ENCODE measurements around the gene ANKLE1.

ANKLE1 gene

DNA sequence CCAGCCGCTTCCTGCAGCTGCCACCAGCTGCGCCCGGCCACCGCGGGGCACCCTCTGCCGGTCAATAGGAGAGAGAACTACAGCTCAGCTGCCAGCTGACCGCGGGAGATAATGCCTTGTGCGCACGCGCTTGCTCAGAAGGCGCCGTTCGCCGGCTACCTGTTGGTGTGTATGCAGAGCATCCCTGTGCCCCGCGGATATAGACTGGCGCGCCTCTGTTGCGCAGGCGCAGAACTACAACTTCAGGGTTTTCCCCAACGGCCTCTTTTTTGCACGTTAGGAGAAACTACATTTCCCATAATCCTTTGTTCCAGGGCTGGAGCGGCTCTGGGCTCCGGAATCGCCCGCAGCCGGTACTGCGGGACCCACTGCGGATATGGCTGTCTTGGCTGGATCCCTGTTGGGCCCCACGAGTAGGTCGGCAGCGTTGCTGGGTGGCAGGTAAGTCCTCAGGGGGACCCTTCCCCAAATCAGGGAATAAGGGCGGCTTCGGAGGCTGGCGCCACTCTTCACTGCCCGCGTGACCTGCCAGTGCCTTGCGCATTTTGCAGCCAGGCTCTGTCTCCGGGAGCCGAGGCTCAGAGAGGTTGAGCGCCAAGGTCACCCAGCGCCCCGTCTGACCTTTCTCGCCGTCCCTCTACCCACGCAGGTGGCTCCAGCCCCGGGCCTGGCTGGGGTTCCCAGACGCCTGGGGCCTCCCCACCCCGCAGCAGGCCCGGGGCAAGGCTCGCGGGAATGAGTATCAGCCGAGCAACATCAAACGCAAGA lies 24.0 kb downstream of the ANKLE1 start, which contains the start of gene MRPL34:
Gene MRPL34, plus strand, starts transcription at position 356 of the 768 bp plus-strand sequence. Its CDS starts 21 bp downstream, at position 377.
- peak; percentile 91 for ATAC-seq
- no peaks in the 10 kb centered on the region for H3K36me3 Mint-ChIP-seq
- H3K9me3 Mint-ChIP-seq = no peaks in the 10 kb centered on the region
- H3K27ac Mint-ChIP-seq = peak within 1 kb of the TSS; percentile 89
- peaks cover 56% of the 10 kb centered on the region for H3K4me1 Mint-ChIP-seq
- no peaks in the 10 kb centered on the region for H3K27me3 Mint-ChIP-seq
- H3K4me3 Mint-ChIP-seq = peak within 1 kb of the TSS; percentile 90

DNA sequence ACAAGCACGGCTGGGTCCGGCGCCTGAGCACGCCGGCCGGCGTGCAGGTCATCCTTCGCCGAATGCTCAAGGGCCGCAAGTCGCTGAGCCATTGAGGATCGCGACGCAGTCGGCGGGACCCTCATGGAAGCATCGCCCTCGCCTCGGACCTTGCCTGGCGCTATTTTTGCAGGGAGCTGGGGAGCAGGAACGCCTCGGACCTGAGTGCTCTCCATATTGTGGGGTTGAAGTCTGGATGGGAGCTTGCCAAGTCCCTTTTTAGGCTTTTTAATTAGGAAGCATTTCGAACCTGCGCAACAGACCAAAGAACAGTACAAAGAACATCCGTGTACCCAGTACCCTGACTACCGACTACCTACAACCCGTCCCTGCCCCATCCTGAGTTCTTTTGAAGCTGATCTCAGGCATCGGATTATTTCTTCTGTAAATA lies 24.6 kb downstream of the ANKLE1 start:
- H3K36me3 Mint-ChIP-seq = peaks cover 1% of the 10 kb centered on the region
- H3K4me1 Mint-ChIP-seq = peaks cover 62% of the 10 kb centered on the region
- ATAC-seq = no peak

DNA sequence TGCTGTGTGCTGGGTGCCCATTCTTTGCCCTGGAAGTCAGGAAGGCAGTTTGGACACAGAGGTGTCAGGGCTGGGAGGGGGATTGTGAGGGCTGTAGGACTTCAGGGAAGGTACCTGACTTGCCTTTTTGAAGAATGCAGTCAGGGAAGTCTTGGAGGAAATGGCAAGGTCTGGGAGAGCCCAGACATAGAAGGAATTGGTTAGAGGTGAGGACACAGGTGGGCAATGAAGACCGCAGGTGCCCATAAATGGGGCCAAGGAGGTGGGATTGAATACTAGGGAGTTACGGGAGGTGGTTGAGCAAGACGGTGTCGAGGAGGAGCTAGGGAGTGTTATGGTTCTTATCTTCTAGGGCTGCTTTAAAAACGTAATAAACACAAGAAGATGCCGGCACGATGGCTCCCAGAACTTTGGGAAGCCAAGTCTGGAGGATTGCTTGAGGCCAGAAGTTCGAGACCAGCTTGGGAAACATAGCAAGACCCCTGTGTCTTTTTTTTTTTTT lies 26.2 kb downstream of the ANKLE1 start:
- Mint-ChIP-seq H3K4me3 (peak overlapping the region; percentile 22), H3K4me1 (peaks cover 66% of the 10 kb centered on the region), H3K9me3 (no peaks in the 10 kb centered on the region), H3K27ac (no peak overlapping the region), H3K27me3 (no peaks in the 10 kb centered on the region), H3K36me3 (peaks cover 12% of the 10 kb centered on the region)
- no peak for ATAC-seq

More for the DNA sequence above, 24.6 kb downstream of the ANKLE1 start:
- Mint-ChIP-seq H3K4me3 (peak overlapping the region; percentile 90), H3K27me3 (no peaks in the 10 kb centered on the region), H3K27ac (peak overlapping the region; percentile 89), H3K9me3 (no peaks in the 10 kb centered on the region)

DNA sequence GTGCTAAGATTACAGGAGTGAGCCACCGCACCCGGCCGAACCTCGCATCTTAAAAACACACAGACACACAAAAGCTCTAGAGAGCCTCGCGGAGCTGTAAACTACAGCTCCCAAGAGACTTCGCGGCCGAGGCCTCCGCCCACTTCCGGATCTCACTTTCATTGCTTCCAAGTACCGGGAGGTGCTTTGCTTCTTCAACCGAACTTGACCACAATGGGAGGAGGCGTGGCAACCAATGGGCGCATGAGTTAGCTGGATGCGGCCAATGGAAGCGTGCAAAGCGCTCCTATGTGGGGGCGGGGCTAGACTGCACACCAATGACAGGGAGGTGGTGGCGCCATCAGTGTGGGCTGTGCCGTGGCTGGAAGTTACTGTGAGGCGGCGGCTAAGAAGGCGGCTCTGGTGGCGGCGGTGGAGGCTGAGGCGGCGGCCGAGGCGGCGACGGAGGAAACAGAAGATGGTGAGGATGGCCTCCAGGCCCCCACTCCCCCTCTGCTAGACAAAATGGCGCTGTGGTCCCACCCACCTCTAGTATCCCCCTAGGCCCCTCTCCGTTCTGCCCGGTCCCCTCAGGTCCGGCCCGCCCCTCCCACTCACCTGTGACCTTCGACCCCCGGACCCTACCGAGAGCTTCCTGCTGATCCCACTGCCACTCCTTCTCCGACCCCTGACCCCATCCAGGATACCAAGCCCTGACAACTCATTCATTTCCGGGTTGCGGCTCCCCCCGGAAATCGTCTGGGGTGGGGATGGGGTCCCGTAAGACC lies 27.7 kb downstream of the ANKLE1 start, which contains the start of gene DDA1:
Gene DDA1, plus strand, starts transcription at position 366 of the 767 bp plus-strand sequence. Its CDS starts 92 bp downstream, at position 458.
- peak; percentile 90 for ATAC-seq
- Mint-ChIP-seq H3K27ac (peak within 1 kb of the TSS; percentile 86), H3K27me3 (no peaks in the 10 kb centered on the region), H3K4me3 (peak within 1 kb of the TSS; percentile 90), H3K4me1 (peaks cover 56% of the 10 kb centered on the region), H3K36me3 (peaks cover 25% of the 10 kb centered on the region), H3K9me3 (no peaks in the 10 kb centered on the region)

DNA sequence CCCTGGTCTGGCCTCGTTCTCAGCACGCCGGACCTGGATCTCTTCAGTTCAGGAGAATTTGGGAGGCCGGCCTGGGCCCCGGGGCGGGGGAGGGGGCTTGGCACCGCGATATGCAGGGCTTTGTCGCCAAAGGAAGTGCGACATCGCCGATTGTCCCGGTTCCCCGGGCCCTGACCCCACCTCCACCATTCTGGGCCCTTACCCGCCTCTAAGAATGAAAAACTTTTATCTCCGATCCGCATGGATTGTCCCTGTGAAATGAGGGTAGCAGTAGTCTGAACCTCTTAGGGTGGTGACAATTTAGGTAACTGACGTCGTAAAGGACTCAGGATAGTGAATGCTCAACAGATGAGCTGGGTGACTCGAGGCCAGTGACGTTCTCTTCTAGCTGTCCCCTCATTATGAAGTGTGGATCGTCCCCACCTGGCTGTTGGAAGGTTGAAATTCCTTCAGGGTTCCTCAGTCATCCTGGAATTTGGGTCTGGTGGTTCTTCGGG lies 28.3 kb downstream of the ANKLE1 start:
- Mint-ChIP-seq H3K27me3 (no peaks in the 10 kb centered on the region), H3K4me3 (peak overlapping the region; percentile 90), H3K4me1 (peaks cover 50% of the 10 kb centered on the region), H3K36me3 (peaks cover 27% of the 10 kb centered on the region), H3K27ac (peak overlapping the region; percentile 86), H3K9me3 (no peaks in the 10 kb centered on the region)
- ATAC-seq = no peak

DNA sequence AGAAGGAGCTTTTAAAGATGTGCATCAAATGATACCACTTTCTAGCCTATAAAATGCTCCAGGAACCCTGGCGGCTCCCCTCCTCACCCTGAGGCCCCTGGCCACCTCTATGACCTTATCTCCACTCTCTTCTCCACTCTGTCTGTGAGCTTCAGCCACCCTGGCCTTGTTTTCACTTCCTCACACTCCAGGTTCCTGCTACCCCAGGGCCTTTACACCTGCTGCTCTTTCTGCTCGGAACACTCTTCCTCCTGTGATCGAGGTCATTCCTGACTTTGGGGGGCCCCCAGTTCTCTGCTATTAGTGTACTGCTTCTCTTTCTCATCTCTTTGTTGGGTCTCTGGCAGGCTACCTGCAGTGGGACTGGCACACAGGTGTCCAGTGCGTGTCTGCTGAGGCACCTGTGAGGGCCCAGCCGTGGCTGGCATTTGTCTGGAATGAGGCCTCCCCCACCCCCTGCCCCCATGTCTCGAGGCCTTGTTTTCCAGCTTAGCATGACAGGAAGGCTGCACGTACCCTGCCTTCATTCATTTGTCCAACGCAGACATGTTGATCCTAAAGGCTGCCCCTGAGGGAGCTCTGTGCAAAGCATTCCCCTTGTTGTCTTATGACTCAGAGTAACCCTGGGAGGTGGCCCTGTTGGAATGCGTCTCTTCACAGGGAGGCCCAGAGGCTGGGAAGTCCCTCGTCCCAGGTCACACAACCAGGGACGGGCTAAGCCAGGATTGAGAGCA lies 29.9 kb downstream of the ANKLE1 start:
- H3K9me3 Mint-ChIP-seq = no peaks in the 10 kb centered on the region
- peaks cover 40% of the 10 kb centered on the region for H3K36me3 Mint-ChIP-seq
- H3K27me3 Mint-ChIP-seq = no peaks in the 10 kb centered on the region
- peaks cover 53% of the 10 kb centered on the region for H3K4me1 Mint-ChIP-seq
- H3K4me3 Mint-ChIP-seq = peak overlapping the region; percentile 57
- H3K27ac Mint-ChIP-seq = peak overlapping the region; percentile 39
- ATAC-seq = no peak

DNA sequence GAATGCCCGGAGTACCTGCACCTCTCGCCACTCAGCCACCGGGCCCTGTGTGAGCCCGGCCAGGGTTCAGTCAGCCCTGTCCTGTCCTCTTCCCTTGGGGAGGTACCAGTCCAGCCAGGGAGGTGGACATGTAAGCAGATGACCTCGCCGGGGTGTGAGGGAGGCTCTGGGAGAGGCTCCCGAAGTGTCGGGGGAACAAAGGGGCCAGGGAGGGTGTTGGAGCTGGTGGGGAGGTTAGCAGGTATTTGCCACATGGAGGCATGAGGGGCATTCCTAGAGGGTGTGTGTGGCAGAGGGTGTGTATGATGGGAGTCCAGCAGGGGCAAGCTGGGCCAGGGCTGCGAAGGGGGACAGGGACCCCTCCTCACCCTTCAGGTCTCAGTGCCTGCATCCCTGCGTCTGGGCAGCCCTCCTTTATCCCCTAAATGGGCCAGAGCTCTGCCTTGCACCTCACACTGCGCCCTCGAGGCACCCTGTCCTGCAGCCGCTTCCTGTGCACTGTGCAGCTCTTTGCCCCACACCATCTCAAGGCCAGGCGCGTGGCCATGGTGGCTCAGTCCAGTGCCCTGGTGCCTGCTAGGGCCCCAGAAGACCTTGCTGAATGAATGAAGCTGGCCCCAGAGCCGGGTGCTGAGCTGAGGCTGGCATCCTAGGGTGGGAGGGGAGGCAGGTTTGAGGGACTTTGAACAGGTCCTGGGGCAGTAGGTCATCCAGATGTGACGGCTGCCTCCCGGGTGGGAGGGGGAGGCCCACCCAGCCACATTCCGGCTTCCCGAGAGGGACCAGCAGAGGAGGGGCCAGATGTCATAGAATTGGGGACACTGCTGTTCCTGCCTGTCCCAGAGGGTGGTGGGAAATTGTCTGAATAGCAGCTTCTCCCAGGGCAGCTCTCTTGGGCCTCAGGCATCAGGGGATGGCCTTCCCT lies 30.8 kb downstream of the ANKLE1 start:
- Mint-ChIP-seq H3K9me3 (no peaks in the 10 kb centered on the region), H3K4me3 (no peak overlapping the region), H3K36me3 (peaks cover 47% of the 10 kb centered on the region), H3K4me1 (peaks cover 48% of the 10 kb centered on the region), H3K27ac (no peak overlapping the region), H3K27me3 (no peaks in the 10 kb centered on the region)
- no peak for ATAC-seq

DNA sequence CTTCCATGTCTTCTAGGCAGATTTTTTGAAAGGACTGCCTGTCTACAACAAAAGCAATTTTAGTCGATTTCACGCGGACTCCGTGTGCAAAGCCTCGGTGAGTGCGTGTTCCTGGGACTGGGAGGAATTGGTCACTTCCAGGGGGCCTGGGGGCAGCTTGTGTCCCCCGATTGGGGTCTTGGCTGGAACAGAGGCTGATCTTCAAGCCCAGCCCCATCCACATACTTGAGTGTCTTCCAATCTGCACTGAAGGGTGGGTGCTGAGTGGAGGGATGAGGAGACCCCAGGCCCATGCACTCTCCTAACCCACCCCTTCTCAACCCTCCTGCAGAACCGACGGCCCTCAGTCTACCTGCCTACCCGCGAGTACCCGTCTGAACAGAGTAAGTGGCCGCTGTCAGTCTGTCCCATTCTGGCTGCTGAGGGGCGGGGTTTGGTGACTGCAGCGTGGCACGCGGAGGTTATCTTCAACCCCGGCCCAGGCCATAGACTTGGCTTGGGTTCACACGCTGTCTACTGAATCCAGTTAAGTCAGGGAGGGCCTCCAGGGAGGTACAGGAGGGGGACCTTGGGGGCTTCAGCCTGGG lies 32.4 kb downstream of the ANKLE1 start:
- Mint-ChIP-seq H3K9me3 (no peaks in the 10 kb centered on the region), H3K36me3 (peaks cover 58% of the 10 kb centered on the region), H3K27ac (no peak overlapping the region), H3K4me1 (peaks cover 37% of the 10 kb centered on the region), H3K27me3 (no peaks in the 10 kb centered on the region), H3K4me3 (no peak overlapping the region)
- ATAC-seq = no peak

DNA sequence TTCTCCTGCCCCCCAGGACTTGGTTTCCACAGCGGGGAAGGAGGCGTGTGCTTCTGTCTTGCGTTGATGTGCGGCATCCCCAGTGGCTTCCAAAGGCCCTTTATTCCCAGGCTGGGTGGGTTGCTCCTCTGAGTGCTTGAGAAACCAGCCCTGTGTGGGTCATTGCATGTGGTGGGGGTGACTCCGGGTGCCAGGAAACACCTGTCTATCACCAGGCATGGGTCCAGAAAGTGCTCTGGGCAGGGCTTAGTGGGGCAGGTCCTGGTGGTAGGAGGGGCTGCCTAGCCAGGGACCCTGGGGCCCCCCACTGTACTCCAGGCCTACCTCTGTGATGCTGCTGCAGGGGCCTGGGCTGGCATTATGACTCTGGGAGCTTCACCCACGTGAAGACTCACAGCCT lies 37.3 kb downstream of the ANKLE1 start:
- Mint-ChIP-seq H3K27ac (no peak overlapping the region), H3K4me3 (no peak overlapping the region), H3K27me3 (peaks cover 8% of the 10 kb centered on the region), H3K4me1 (peaks cover 7% of the 10 kb centered on the region), H3K36me3 (peaks cover 69% of the 10 kb centered on the region), H3K9me3 (no peaks in the 10 kb centered on the region)
- no peak for ATAC-seq

DNA sequence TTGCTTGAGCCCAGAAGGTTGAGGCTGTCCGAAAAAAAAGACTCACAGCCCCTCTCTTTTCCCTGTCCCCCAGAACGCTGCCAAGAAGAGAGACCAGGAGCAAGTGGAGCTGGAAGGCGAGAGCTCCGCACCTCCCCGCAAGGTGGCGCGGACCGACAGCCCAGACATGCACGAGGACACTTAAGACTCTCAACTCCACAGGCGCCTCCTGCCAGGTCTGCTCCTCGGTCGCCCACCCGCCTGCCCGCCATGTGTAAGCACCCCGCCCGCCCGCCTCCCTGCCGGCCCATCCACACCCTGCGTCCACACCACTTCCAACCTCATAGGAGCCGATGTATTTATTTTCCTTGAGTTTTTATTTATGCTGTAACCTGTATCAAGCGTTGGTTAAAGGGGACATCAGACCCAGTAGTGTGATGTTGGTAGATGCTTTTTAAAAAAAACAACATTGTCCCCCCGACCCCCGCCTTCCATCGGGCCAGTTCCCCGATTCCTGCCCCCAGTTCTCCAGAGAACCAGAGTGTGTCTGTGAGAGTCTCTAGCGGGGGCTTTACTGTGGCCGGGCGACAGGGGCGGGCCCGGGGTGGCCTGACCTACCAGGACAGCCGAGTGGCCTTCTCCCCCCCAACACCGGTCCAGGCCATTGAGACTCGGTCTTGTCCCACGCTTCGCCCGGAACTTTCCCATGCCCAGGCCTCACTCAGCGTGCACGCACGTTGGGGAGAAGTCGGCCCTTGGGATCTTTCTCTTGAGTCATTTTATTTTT lies 38.0 kb downstream of the ANKLE1 start:
- no peaks in the 10 kb centered on the region for H3K9me3 Mint-ChIP-seq
- H3K27me3 Mint-ChIP-seq = peaks cover 8% of the 10 kb centered on the region
- peaks cover 64% of the 10 kb centered on the region for H3K36me3 Mint-ChIP-seq
- ATAC-seq = no peak
- no peak overlapping the region for H3K27ac Mint-ChIP-seq
- H3K4me1 Mint-ChIP-seq = peaks cover 7% of the 10 kb centered on the region
- no peak overlapping the region for H3K4me3 Mint-ChIP-seq

DNA sequence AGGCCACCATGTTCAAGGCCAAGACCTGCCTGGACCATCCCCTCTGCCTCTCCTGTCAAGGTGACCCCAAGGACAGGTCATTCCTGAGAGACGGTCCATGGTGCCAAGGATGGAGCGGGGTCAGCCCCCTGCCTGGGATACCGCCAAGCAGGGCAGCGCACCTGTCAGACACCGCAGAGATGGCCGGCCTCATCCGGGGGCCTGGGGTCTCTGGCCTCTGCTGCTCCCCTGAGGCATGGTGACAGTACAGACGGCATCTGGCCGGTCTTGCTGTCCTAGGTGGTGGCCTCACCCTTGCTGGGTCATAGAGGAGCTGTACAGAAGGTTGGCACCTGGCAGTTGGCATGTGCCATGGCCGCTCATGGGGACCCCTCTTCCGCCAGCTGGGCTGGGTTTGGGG lies 38.7 kb downstream of the ANKLE1 start:
- H3K36me3 Mint-ChIP-seq = peaks cover 63% of the 10 kb centered on the region
- H3K4me1 Mint-ChIP-seq = peaks cover 7% of the 10 kb centered on the region
- H3K9me3 Mint-ChIP-seq = no peaks in the 10 kb centered on the region
- H3K27me3 Mint-ChIP-seq = peaks cover 8% of the 10 kb centered on the region
- no peak for ATAC-seq
- no peak overlapping the region for H3K27ac Mint-ChIP-seq
- no peak overlapping the region for H3K4me3 Mint-ChIP-seq

DNA sequence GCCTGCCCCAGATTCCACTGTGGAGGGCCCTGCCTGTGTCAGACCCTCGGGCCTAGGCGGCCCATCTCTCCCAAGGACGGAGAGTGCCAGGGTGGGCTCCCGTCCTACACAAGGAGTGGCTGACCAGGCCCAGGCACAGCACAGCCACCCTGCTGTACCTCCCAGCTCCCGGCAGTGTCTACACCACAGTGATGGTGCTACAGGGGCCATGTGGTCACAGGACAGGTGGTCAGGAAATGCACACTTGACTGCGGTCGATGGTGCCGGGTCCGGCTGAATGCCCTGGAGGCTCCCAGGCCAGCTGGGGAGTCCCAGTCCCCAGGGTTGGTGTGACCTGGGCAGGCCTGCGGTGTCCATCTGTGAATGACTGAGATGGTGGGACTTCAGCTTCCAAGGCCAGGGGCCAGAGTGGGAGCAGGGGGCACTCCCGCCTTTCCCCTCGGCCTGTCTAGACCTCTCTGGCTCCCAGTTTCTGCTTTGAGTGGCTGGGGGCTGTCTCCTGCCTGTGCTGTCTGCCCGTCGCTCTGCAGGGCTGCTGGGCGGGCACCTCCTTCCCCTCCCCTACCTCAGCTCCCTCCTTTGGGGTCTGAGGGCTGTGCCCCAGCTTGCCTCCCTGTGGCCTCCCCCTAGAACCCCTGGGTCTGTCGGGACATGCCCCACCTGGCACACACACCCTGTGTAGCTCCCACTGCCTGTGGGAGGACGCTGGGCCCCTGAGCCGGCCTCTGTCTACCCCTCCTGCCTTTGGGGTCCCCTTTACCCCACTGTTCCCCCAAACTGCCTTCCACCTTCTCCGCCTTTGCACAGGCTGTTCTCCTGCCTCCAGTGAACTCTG lies 40.2 kb downstream of the ANKLE1 start:
- Mint-ChIP-seq H3K36me3 (peaks cover 48% of the 10 kb centered on the region), H3K27ac (no peak overlapping the region), H3K4me3 (no peak overlapping the region), H3K27me3 (peaks cover 8% of the 10 kb centered on the region), H3K4me1 (no peaks in the 10 kb centered on the region), H3K9me3 (no peaks in the 10 kb centered on the region)
- ATAC-seq = no peak

Measured in stimulated activated memory B cell treated with anti-CD40 and anti-IgM and Interleukin-4, amounts not matched to agents 10 μg/mL and 1 μg/mL and 100 μg/mL, for 72 hours (primary cell).